HG03460 (cell line): Measurements from ENCODE around the gene MORC2.

Experiments
- ATAC-seq: cut with Tn5 transposase; IDR thresholded peaks from one replicate; pipeline ENCODE4 v1.9.1; 2021; ENCODE audit not compliant: unreplicated experiment

Gene MORC2

GRCh38 chr22:30922151-30922611 lies 46.4 kb downstream of the MORC2 start:
- no peak for ATAC-seq

- ATAC-seq: no peak
These were observed 47.5 kb downstream of the MORC2 start for GRCh38 chr22:30921108-30921507.

GRCh38 chr22:30920407-30920806 lies 48.2 kb downstream of the MORC2 start:
- ATAC-seq: no peak

- no peak for ATAC-seq
These were observed 48.6 kb downstream of the MORC2 start for GRCh38 chr22:30919973-30920372.

GRCh38 chr22:30918761-30919160 lies 49.8 kb downstream of the MORC2 start:
- ATAC-seq: no peak

GRCh38 chr22:30910358-30910757 lies 58.2 kb downstream of the MORC2 start:
- ATAC-seq: no peak

- ATAC-seq: no peak
These were observed 59.3 kb downstream of the MORC2 start for GRCh38 chr22:30909306-30909705.

- no peak for ATAC-seq
These were observed 60.5 kb downstream of the MORC2 start for GRCh38 chr22:30908051-30908461.

- ATAC-seq: no peak
These were observed 61.6 kb downstream of the MORC2 start for GRCh38 chr22:30906946-30907345.

- no peak for ATAC-seq
These were observed 62.2 kb downstream of the MORC2 start for GRCh38 chr22:30906411-30906810.

- ATAC-seq: no peak
These were observed 62.8 kb downstream of the MORC2 start for GRCh38 chr22:30905696-30906341.

GRCh38 chr22:30903876-30904460 lies 64.6 kb downstream of the MORC2 start:
- ATAC-seq: no peak

- no peak for ATAC-seq
These were observed 65.8 kb downstream of the MORC2 start for GRCh38 chr22:30902496-30903357.

- ATAC-seq: no peak
These were observed 74.2 kb downstream of the MORC2 start for GRCh38 chr22:30894371-30894740.

GRCh38 chr22:30893434-30894370 lies 74.9 kb downstream of the MORC2 start:
- ATAC-seq: no peak

GRCh38 chr22:30892731-30893221 lies 75.8 kb downstream of the MORC2 start:
- no peak for ATAC-seq

GRCh38 chr22:30892286-30892685 lies 76.3 kb downstream of the MORC2 start:
- ATAC-seq: no peak

GRCh38 chr22:30891781-30892180 lies 76.8 kb downstream of the MORC2 start:
- no peak for ATAC-seq

- no peak for ATAC-seq
These were observed 77.2 kb downstream of the MORC2 start for GRCh38 chr22:30891443-30891755.

GRCh38 chr22:30890686-30891442 lies 77.7 kb downstream of the MORC2 start:
- ATAC-seq: no peak
